HG03354 (cell line): Measurements from ENCODE around the gene PIM3.

Source experiments
- ATAC-seq: cut with Tn5 transposase; IDR thresholded peaks from one replicate; pipeline ENCODE4 v1.9.1; 2021; ENCODE audit warnings: mild to moderate bottlenecking; ENCODE audit not compliant: unreplicated experiment, poor library complexity, severe bottlenecking

PIM3 gene

DNA sequence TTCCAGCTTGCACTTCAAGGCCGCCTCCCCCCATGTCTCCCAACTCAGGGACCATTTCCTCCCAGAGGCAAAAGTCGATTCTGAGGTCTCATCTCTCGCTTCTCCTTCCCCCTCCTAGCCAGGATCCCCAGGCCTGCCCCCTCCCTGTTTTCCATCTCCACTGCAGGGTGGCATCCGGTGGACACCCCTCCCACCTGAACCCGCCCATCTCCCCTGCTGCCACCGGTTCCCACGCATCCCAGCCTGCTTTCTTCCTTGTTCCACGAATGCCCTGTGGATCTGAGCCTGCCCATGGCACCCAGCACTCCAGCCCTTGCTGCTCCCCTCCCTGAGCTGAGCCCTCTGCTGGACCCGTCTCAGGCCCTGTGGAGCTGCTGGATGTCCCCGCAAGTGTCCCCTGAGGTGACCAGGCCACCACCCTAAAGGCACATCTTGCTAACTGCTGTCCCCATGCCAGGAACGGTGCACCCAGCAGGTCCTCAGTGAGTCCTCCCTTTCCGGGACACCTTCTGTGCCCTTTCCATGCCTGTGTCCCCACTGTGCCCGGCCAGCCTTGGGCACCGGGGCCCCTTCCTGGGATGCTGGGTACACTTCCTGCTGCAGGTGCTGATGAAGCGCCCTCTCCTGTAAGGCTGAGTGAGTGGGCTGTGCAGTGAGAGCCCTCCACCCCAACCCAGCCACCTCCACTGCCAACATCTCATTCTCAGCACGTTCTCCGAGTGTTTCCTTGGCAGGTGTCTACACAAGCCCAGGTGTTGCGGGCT lies 51.1 kb downstream of the PIM3 start:
- no peak for ATAC-seq

GRCh38 chr22:50012211-50013181 lies 51.9 kb downstream of the PIM3 start, which contains the start of gene IL17REL:
Gene IL17REL, minus strand, starts transcription at chr22:50012765. Its CDS starts 119 bp downstream, at chr22:50012646.
- no peak for ATAC-seq
